HG03039 (cell line): ENCODE results near the gene IGFL3.
"Not testable (repeated sequence)": the region's sequence is repeated elsewhere in the genome, so short reads cannot be mapped to it uniquely, and the experiment has no call there.

Experiments
- ATAC-seq: cut with Tn5 transposase; IDR thresholded peaks from one replicate; pipeline ENCODE4 v1.9.1; 2021; ENCODE audit warnings: mild to moderate bottlenecking, moderate library complexity; ENCODE audit not compliant: unreplicated experiment

The IGFL3 gene

GRCh38 chr19:46126086-46126580, 1.6 kb upstream of the IGFL3 start:
- no peak for ATAC-seq

DNA sequence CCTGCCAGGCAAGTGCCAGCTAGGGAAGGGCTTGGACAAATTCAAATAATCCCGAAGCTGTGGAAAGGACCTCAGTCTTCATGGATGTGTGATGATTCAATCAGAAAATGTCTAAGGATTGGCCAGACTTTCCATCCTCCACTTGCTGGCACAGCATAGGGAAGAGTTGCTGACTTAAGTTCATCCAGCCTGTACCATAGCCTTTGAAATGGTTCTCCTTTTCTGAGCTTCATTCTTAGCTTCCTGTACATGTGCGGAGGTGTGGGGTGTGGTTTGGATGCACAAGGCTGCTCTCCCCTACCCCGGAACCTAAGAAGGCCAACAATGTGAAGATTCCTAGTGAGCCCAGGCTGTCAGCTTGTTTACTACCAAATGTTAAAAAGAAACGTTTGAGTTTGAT, 959 bp upstream of the IGFL3 start:
- ATAC-seq, result no peak

DNA sequence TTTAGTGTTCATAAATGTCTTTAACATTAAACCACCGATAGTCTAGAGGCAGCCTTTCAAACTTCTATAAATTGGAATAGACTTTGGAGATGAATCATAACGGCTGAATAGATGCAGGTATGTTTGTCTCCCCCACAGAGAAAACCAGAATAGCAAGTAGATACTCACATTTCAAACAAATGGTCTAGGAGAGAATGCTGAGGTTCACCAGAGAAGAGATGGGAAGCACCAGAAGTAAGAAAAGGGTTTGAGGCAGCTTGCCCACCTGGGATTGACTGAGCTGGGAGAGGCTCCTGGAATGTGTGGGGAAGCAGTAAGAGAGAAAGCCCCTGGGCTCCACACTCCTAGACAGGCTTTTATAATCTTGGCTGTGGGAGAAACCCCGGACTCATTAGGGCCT, 6.4 kb downstream of the IGFL3 start:
- no peak for ATAC-seq

- no peak for ATAC-seq
Observed at GRCh38 chr19:46116121-46116520, 8.4 kb downstream of the IGFL3 start.

- ATAC-seq, result no peak
Observed at GRCh38 chr19:46115396-46116106, 8.9 kb downstream of the IGFL3 start.

GRCh38 chr19:46113726-46114125, 10.8 kb downstream of the IGFL3 start:
- ATAC-seq, result no peak

DNA sequence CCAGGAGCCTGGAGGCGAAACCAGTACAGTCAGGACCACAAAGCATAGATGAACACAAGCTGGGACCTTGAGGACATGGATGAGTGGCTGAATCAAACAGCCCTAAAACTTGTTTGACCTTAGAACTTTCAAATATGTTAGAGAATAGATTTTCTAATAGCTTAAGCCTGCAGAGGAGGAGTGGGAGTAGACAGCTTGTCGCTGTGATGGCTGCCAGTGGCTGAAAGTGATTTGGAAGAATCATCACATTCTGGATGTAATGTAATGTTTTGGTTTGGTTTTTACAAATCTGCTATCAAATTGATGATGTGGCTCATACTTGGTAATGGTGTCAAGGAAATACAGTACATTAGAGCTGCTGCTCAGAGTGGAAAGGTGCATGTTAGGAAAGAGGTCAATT, 12.0 kb downstream of the IGFL3 start:
- ATAC-seq, result no peak

- no peak for ATAC-seq
Observed at GRCh38 chr19:46111376-46111775, 13.1 kb downstream of the IGFL3 start.

GRCh38 chr19:46109876-46110275, 14.6 kb downstream of the IGFL3 start:
- no peak for ATAC-seq

GRCh38 chr19:46107371-46107770, 17.1 kb downstream of the IGFL3 start:
- no peak for ATAC-seq

DNA sequence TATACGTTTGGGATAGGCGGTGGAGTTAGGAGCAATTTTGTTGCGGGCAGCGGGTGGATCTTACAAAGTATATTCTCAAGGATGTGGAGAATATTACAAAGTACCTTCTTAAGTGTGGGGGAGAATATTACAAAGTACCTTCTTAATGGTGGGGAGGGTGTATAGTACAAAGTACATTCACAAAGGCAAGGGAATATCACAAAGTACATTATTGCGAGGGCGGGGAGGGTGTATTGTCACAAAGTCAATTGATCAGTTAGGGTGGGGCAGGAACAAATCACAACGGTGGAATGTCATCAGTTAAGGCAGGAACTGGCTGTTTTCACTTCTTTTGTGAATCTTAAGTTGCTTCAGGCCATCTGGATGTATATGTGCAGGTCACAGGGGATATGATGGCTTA, 22.2 kb downstream of the IGFL3 start:
- ATAC-seq, result not testable (repeated sequence)

DNA sequence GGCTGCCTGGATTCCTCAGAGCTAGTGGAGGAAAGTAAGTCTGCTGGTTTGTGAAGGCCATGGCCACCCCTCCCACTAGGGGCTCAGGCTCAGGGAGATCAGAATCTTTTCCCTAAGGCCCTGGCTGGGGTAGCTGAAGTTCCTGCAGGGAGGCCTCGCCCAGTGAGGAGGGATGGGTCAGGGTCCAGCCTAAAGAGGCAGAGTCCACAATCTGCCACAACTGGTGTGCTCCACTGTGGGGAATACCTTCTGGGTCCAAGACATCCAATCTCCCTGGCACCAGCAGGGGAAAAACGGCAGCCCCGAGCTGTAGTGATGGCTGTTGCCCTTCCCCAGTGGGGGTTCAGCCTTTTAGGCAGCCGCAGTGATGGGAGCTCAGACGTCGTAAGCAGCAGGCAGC, 23.2 kb downstream of the IGFL3 start:
- no peak for ATAC-seq

- no peak for ATAC-seq
Observed at GRCh38 chr19:46100344-46100743, 24.1 kb downstream of the IGFL3 start.

DNA sequence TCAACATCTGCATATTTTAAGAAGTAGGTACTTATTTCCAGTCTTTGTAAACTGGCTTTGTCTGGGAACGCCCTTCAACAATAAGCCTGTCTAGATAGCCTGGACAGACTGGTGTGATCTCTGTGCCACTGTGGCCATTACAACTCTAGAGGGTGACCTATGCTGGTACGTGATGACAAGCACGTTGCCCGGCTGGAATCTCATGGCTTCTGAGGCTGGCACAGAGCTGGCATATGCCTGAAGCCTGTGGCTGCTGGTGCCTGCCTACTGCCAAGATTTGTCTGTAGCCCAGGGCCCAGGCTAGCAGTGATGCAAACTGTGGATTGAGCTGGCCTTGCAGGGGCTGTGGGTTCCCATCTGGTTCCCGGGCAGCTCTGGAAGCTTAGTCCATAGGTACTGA, 34.0 kb downstream of the IGFL3 start:
- ATAC-seq, result no peak

- no peak for ATAC-seq
Observed at GRCh38 chr19:46089432-46089831, 35.1 kb downstream of the IGFL3 start.

DNA sequence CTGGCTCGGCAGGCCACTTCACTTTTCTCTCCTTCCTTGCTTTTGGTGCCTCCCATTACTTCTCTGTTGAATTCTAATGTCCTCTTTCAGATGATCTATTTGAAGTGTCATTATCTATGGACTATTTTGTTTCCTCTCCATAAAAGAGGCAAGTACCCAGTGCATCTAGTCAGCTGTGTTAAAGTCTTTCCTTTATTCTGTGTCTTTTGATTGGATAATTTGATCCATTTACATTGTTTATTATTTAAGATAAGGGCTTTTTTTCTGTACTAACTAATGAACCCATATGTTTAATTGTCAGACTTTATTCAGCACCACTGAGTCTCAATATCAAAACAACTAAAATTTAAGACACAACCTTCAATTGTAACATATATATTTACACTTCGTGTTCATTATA, 36.4 kb downstream of the IGFL3 start:
- no peak for ATAC-seq

GRCh38 chr19:46085888-46086287, 38.6 kb downstream of the IGFL3 start:
- ATAC-seq, result no peak

GRCh38 chr19:46082728-46083050, 41.8 kb downstream of the IGFL3 start:
- no peak for ATAC-seq

DNA sequence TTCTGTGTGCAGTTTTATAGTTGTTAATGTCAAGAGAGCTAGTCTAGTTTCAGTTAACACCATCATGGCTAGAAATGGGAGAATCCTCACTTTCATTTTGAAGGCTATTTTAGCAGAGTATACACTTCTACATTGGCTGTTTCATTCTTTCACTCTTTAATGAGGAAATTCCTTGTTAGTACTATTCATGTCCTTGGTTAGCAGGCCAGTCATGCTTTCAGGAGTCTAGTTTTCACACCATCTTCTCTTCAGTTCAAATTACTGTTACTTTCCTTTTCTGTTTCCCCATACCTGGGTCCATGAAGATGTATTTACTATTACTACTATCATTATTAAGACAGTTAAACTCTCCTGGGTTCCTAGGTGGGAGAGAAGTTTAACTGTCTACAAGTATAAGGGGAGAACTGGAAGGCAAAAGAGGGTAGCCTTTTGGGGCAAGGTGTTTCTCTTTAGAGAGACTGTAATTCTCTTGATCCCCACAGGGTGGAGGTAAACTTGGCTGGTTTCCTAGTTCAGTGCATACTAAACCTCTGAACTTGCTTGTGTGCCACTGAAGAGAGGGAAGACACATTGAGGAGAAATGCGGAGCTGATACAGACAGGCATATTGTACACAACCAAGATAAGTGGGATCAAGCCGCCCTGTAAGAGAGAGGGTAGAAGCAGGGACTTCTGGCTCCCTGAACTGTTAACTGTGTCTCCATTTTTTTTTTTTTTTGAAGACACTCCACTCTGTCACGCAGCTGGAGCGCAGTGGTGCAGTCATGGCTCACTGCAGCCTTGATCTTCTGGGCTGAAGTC, 42.4 kb downstream of the IGFL3 start:
- no peak for ATAC-seq

DNA sequence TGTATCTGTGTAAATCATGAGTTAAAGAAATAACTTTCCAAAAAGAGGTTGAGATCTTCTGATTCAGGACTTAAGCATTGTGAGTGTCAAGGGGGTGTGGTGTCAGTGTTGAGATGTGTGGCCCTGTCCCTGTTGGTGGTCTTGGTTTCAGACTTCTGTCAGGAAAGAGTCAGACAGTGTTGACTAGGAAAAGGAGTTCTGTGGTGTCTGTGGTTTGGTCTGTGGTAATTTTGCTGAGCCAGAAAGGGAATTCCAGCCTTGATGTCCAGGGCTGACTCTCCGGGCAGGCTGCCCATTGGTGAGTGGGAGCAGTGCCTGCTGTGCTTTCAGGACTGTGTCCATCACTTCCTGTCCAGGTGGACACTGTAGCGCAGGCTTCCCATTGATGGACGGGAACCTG, 43.9 kb downstream of the IGFL3 start:
- no peak for ATAC-seq

- no peak for ATAC-seq
Observed at GRCh38 chr19:46079576-46079975, 44.9 kb downstream of the IGFL3 start.

GRCh38 chr19:46078573-46079332, 45.7 kb downstream of the IGFL3 start:
- ATAC-seq, result not testable (repeated sequence)
